ENCODE results near the gene ENOX2. TPM values are rescaled to one million over a fixed set of nuclear protein-coding genes. Genes with fewer than 3 reads are reported as not detected.

Gene ENOX2
- total RNA-seq, 1 donor from 2014 or later = 12.7 TPM

Other genes with a start within 250 kb of the ENOX2 start
- gene ARHGAP36, start 155.1 kb upstream of the ENOX2 start, total RNA-seq = not detected in 2 replicates